A549 (cell line): ENCODE results near the gene PYGB. TPM values are rescaled to one million over a fixed set of nuclear protein-coding genes. Genes with fewer than 3 reads are reported as not detected.

ENCODE experiments used
- ATAC-seq, 2 experiments: fragments of 200-7000 bp in 1 of 2; fragments of >200 bp in 1 of 2; cut with Nextera tagmentation in 1 of 2; cut with Tn5 transposase in 1 of 2; 3 replicates each; pipeline versions ENCODE4 v1.8.0 to v1.9.1; 2018 to 2020; ENCODE audit warnings: mild to moderate bottlenecking in 1 of 2, moderate library complexity in 1 of 2
- CTCF ChIA-PET: fragments of 300-600 bp; sonication (Branson Sonifier 250); formaldehyde crosslinking; extraction: SDS; loops from one replicate; lab custom pipeline; 2021; ENCODE audit warnings: antibody characterized with exemption, inconsistent platforms; lab: Yijun Ruan, JAX
- POLR2A ChIA-PET: fragments of 350-600 bp; formaldehyde crosslinking; extraction: SDS; loops from one replicate; lab custom pipeline; 2021; ENCODE audit warnings: antibody characterized with exemption, inconsistent platforms; lab: Yijun Ruan, JAX
- DNase-seq, 2 experiments: peaks; one replicate each; pipeline versions ENCODE4 v3.0.0 to v3.0.0-alpha.2; 2011 to 2016; ENCODE audit warnings: low read depth in 1 of 2, low spot score in 1 of 2
- FAIRE-seq: peaks from 2 replicates; lab custom pipeline; 2011; peaks lifted over from hg19 to GRCh38; lab: Jason Lieb, UNC
- H3K27ac ChIP-seq, 2 experiments: fragments of >200 bp; sonication (Bioruptor Twin); formaldehyde crosslinking; 3 replicates each; pipeline ENCODE4 v1.5.1; 2016 to 2017
- H3K4me1 ChIP-seq: fragments of >200 bp; sonication (Bioruptor Twin); formaldehyde crosslinking; 3 replicates; pipeline ENCODE4 v1.6.1; 2016
- H3K4me2 ChIP-seq: fragments of >200 bp; sonication (Bioruptor Twin); formaldehyde crosslinking; 3 replicates; pipeline ENCODE4 v1.6.1; 2016
- H3K4me3 ChIP-seq: fragments of >200 bp; sonication (Bioruptor Twin); formaldehyde crosslinking; 3 replicates; pipeline ENCODE4 v1.5.1; 2016
- H3K9me3 ChIP-seq: fragments of >200 bp; sonication (Bioruptor Twin); formaldehyde crosslinking; 3 replicates; pipeline ENCODE4 v1.6.1; 2016
- CHD2 ChIP-seq: fragments of 150-350 bp; IDR thresholded peaks from 2 replicates; pipeline ENCODE4 v1.6.1; 2014; ENCODE audit warnings: low read length; ENCODE audit not compliant: partially characterized antibody
- E2F6 ChIP-seq: IDR thresholded peaks from 2 replicates; pipeline ENCODE4 v1.6.1; 2012; ENCODE audit warnings: low read depth, borderline replicate concordance
- EHMT2 ChIP-seq: fragments of 200-600 bp; sonication (generic); IDR thresholded peaks from 2 replicates; pipeline ENCODE4 v1.6.1; 2016; ENCODE audit warnings: antibody characterized with exemption, low read depth, mild to moderate bottlenecking, moderate library complexity
- ELK1 ChIP-seq: fragments of 150-350 bp; IDR thresholded peaks from 2 replicates; pipeline ENCODE4 v1.6.1; 2014; ENCODE audit warnings: low read depth, mild to moderate bottlenecking, low read length
- JUN ChIP-seq, 2 experiments: fragments of >200 bp; sonication (Bioruptor Twin); formaldehyde crosslinking; IDR thresholded peaks; 2 replicates in 1 of 2; 3 replicates in 1 of 2; pipeline ENCODE4 v1.6.1; 2016 to 2017
- JUNB ChIP-seq: fragments of >200 bp; sonication (Bioruptor Twin); formaldehyde crosslinking; IDR thresholded peaks from 2 replicates; pipeline ENCODE4 v1.6.1; 2016
- RAD21 ChIP-seq, 2 experiments: fragments of >200 bp in 1 of 2; sonication (Bioruptor Twin) in 1 of 2; formaldehyde crosslinking in 1 of 2; IDR thresholded peaks in 1 of 2; conservative IDR thresholded peaks in 1 of 2; 2 replicates in 1 of 2; 3 replicates in 1 of 2; pipeline ENCODE4 v1.6.1; 2012 to 2018; ENCODE audit warnings: inconsistent platforms in 1 of 2
- RNF2 ChIP-seq: fragments of 200-600 bp; sonication (generic); IDR thresholded peaks from 2 replicates; pipeline ENCODE4 v1.6.1; 2016; ENCODE audit warnings: low read depth, mild to moderate bottlenecking, antibody characterized with exemption, moderate library complexity, borderline replicate concordance
- SREBF2 ChIP-seq: fragments of 450-650 bp; IDR thresholded peaks from 2 replicates; pipeline ENCODE4 v1.6.1; 2014; ENCODE audit warnings: mild to moderate bottlenecking, moderate library complexity
- TFCP2L1 ChIP-seq: fragments of 250-450 bp; sonication (Bioruptor Pico); IDR thresholded peaks from 2 replicates; pipeline ENCODE4 v1.5.0; 2021; ENCODE audit warnings: mild to moderate bottlenecking
- TP53 ChIP-seq: fragments of 250-450 bp; sonication (Bioruptor Pico); IDR thresholded peaks from 2 replicates; pipeline ENCODE4 v1.5.0; 2021; ENCODE audit warnings: mild to moderate bottlenecking, moderate library complexity
- ZNF302 ChIP-seq: fragments of 250-450 bp; sonication (Bioruptor Pico); IDR thresholded peaks from 2 replicates; pipeline ENCODE4 v1.9.0; 2021; ENCODE audit warnings: inconsistent platforms, mild to moderate bottlenecking, moderate library complexity
- ZSCAN20 ChIP-seq: fragments of 250-450 bp; sonication (Bioruptor Pico); IDR thresholded peaks from 2 replicates; pipeline ENCODE4 v1.8.0; 2022; ENCODE audit warnings: mild to moderate bottlenecking, moderate library complexity
- WGBS: methylation state at CpG from one replicate; pipeline ENCODE4 v1.1.6; 2017; ENCODE audit errors: missing lambda C conversion rate; 5-methylcytosine and 5-hydroxymethylcytosine counted together
- polyA plus RNA-seq, 4 experiments: library from polyadenylated mRNA; depleted of rRNA in 3 of 4; stranded (reverse); fragments of >200 nt; fragmentation: RNase III in 1 of 4; extraction: RNeasy Plus Mini Kit Qiagen cat#74134 plus additional on column Dnase treatment in 1 of 4; gene quantifications; 2 replicates in 3 of 4; 3 replicates in 1 of 4; pipeline ENCODE4 v1.2.3, GENCODE V29; 2011 to 2017
- TF ChIP-seq, protein P1 (sequence below): fragments of >200 bp; sonication (Bioruptor Twin); formaldehyde crosslinking; IDR thresholded peaks from 3 replicates; pipeline ENCODE4 v1.6.1; 2016
- TF ChIP-seq, protein P2 (sequence below): fragments of >200 bp; sonication (Bioruptor Twin); formaldehyde crosslinking; IDR thresholded peaks from 3 replicates; pipeline ENCODE4 v1.5.1; 2016

PYGB gene
- polyA plus RNA-seq, 2 of the 4 experiments (the other 2 are of a cell fraction): 93.2 to 100 TPM

GRCh38 chr20:25250508-25250907, 2.6 kb downstream of the PYGB start:
- H3K4me1 ChIP-seq: peaks cover 74% of the 10 kb centered on the region
- DNase-seq: no peak
- ChIA-PET POLR2A (no interaction called here), CTCF (interaction anchor here (0.9 to 11.8 kb wide), 8 partner anchors 11 to 173 kb away, joined by 3 to 300 read pairs (median 4); no protein-coding TSS in a partner anchor)
- H3K4me3 ChIP-seq: peak overlapping the region; percentile 82; the same call in 2 of the 3 replicates
- H3K27ac ChIP-seq: no peak overlapping the region; a peak in 1 of 6 replicates
- no peak for ATAC-seq
- WGBS: 89% methylated on average over 3 of the region's 3 CpGs
- H3K4me2 ChIP-seq: peak overlapping the region; percentile 87
- H3K9me3 ChIP-seq: no peaks in the 10 kb centered on the region
- TF ChIP-seq RNF2 (no peak), E2F6 (no peak), EHMT2 (no peak), SREBF2 (no peak), JUN (IDR thresholded peaks at IDR 0.05) (no peak), ELK1 (no peak), TP53 (CRISPR knock-in tag) (no peak), ZSCAN20 (CRISPR knock-in tag) (no peak)
- TF ChIP-seq, protein P1, sequence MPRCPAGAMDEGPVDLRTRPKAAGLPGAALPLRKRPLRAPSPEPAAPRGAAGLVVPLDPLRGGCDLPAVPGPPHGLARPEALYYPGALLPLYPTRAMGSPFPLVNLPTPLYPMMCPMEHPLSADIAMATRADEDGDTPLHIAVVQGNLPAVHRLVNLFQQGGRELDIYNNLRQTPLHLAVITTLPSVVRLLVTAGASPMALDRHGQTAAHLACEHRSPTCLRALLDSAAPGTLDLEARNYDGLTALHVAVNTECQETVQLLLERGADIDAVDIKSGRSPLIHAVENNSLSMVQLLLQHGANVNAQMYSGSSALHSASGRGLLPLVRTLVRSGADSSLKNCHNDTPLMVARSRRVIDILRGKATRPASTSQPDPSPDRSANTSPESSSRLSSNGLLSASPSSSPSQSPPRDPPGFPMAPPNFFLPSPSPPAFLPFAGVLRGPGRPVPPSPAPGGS: no peak
- TF ChIP-seq, protein P2, sequence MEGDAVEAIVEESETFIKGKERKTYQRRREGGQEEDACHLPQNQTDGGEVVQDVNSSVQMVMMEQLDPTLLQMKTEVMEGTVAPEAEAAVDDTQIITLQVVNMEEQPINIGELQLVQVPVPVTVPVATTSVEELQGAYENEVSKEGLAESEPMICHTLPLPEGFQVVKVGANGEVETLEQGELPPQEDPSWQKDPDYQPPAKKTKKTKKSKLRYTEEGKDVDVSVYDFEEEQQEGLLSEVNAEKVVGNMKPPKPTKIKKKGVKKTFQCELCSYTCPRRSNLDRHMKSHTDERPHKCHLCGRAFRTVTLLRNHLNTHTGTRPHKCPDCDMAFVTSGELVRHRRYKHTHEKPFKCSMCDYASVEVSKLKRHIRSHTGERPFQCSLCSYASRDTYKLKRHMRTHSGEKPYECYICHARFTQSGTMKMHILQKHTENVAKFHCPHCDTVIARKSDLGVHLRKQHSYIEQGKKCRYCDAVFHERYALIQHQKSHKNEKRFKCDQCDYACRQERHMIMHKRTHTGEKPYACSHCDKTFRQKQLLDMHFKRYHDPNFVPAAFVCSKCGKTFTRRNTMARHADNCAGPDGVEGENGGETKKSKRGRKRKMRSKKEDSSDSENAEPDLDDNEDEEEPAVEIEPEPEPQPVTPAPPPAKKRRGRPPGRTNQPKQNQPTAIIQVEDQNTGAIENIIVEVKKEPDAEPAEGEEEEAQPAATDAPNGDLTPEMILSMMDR: no peak
- FAIRE-seq: no peak

GRCh38 chr20:25251019-25251418, 3.1 kb downstream of the PYGB start:
- Histone ChIP-seq H3K4me1 (peaks cover 74% of the 10 kb centered on the region), H3K27ac (no peak overlapping the region), H3K4me3 (peak overlapping the region; percentile 82; the same call in 1 of the 3 replicates), H3K4me2 (peak overlapping the region; percentile 87), H3K9me3 (no peaks in the 10 kb centered on the region)
- POLR2A ChIA-PET: no interaction called here
- TF ChIP-seq RAD21 (conservative IDR thresholded peaks at IDR 0.05 in 1 of 2, IDR thresholded peaks at IDR 0.05 in 1 of 2): no peak
- TF ChIP-seq TFCP2L1 (CRISPR knock-in tag): no peak
- TF ChIP-seq CHD2: no peak
- TF ChIP-seq, protein P2: no peak
- TF ChIP-seq JUNB: no peak
- TF ChIP-seq ZNF302 (CRISPR knock-in tag): no peak
- TF ChIP-seq, protein P1: no peak
- no peak for FAIRE-seq
- no peak for ATAC-seq
- DNase-seq: no peak
- CTCF ChIA-PET: interaction anchor here (0.6 to 11.8 kb wide), 8 partner anchors 10 to 149 kb away, joined by 3 to 300 read pairs (median 4); no protein-coding TSS in a partner anchor
- WGBS: 90% methylated on average over 9 of the region's 9 CpGs
